Fibroblast of skin of left biceps (primary cell): Measurements from ENCODE around the gene TMEM238.
"Not testable (repeated sequence)": the region's sequence is repeated elsewhere in the genome, so short reads cannot be mapped to it uniquely, and the experiment has no call there.

Experiments used
- DNase-seq, 2 experiments: peaks; one replicate each; pipeline ENCODE4 v3.0.0-alpha.2; 2013; ENCODE audit warnings: low read depth in 2 of 2

TMEM238 gene

DNA sequence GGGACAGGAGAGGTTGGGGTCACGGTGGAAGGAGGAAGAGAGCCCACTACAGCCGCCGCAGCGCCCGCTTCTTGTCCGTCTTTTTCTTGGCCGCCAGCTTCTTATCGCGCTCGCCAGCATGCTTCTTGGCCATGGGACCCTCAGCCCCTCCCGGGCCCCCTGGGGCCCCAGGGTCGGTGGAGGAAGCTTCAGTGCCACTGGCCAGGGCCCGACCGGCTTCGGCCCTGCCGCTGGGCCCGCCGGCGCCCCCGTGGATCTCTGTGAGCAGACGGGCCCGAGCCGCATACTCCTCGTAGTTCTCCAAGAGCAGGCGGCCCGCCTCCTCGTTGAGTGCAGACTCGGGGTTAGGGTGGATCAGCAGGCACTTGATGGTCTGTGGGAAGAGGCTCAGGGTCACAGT lies 17.3 kb upstream of the TMEM238 start:
- DNase-seq, result not testable (repeated sequence)

- no peak for DNase-seq
These were observed 16.4 kb upstream of the TMEM238 start for GRCh38 chr19:55400281-55401087.

GRCh38 chr19:55398200-55398925 lies 14.3 kb upstream of the TMEM238 start:
- DNase-seq, result no peak

- no peak for DNase-seq
These were observed 9.0 kb upstream of the TMEM238 start for GRCh38 chr19:55392820-55393761.

GRCh38 chr19:55391702-55392615 lies 7.9 kb upstream of the TMEM238 start:
- no peak for DNase-seq

- no peak for DNase-seq
These were observed 7.1 kb upstream of the TMEM238 start for GRCh38 chr19:55391191-55391670.

DNA sequence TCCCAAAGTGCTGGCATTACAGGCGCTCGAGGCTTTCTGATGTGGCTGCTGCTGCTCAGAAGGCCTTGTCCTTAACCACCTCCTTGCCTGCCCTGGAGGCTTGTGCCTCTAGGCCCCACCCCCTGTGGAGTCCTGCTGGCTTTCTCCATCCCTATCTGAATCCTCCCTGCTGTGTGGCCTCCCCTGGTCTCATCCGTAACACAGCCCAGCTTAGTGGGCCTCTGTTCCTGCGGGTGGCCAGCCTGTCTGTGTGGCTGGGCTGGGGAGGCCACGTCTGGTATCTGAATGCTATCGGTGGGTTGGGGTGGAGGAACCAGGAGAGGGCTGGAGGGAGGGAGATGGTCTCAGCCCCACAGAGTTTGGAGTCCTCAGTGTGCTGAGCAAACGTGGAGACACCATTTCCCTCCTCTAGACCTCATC lies 6.4 kb upstream of the TMEM238 start:
- no peak for DNase-seq

GRCh38 chr19:55389386-55390317 lies 5.6 kb upstream of the TMEM238 start:
- no peak for DNase-seq

DNA sequence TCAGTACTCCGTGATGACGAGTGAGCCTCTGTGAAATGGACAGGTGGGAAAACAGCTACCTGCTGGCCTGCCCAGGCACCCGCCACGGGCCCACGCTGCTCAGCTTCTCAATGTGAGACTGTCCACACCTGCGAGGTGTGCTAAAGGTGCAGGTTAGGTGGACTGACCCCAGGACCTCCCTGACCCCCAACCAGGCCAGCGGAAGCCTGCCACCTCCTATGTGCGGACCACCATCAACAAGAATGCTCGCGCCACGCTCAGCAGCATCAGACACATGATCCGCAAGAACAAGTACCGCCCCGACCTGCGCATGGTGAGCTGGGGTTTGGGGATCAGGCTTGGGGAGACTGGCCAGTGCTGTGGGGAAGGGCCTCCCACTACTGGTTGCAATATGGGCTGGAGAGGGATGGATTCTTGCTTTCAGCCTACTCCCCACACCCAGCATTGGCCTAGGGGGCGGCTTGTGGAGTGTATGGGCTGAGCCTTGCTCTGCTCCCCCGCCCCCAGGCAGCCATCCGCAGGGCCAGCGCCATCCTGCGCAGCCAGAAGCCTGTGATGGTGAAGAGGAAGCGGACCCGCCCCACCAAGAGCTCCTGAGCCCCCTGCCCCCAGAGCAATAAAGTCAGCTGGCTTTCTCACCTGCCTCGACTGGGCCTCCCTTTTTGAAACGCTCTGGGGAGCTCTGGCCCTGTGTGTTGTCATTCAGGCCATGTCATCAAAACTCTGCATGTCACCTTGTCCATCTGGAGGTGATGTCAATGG lies 3.8 kb upstream of the TMEM238 start:
- DNase-seq, result no peak

GRCh38 chr19:55386493-55386971 lies 2.4 kb upstream of the TMEM238 start:
- no peak for DNase-seq

DNA sequence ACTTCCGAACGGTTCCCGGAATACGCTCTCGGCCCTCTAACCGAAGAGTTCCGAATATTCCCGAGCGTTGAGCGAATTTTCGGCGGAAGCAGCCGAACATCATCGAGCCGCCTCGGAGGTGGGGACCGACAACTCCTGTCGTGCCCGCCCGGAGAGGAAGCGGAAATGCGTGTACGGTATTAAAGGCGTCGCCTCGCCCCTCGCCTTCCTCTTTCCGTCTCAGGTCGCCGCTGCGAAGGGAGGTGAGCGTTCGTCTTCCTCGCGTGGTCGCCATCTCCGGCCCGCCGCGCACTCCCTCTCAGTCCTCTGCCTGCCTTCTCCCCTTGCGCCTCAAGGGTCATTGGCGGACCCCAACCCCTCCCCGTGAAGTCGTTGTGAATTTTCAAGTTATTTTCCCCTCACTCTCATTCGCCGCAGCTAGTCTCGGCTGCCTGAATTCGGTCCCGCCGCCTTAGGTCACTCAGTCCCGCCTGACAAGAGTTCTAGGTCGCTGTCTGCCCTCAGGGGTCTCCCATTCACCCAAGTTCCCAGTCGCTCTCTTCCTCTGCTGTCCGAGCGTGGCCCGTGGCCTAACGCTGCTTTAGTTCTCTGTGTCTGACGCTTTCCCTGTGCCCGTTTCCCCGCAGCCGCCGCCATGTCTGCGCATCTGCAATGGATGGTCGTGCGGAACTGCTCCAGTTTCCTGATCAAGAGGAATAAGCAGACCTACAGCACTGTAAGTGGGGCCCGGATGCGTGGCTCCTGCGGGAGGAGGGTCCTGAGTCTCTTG lies 1.8 kb upstream of the TMEM238 start, which contains the start of gene RPL28:
RPL28 (plus strand) TSS at position 209 of the 769 bp plus-strand sequence; CDS start at position 635, 426 bp downstream.
- peak; percentile 93 to 95 for DNase-seq

GRCh38 chr19:55384920-55385723 lies 1.0 kb upstream of the TMEM238 start:
- DNase-seq, result peak; percentile 85

DNA sequence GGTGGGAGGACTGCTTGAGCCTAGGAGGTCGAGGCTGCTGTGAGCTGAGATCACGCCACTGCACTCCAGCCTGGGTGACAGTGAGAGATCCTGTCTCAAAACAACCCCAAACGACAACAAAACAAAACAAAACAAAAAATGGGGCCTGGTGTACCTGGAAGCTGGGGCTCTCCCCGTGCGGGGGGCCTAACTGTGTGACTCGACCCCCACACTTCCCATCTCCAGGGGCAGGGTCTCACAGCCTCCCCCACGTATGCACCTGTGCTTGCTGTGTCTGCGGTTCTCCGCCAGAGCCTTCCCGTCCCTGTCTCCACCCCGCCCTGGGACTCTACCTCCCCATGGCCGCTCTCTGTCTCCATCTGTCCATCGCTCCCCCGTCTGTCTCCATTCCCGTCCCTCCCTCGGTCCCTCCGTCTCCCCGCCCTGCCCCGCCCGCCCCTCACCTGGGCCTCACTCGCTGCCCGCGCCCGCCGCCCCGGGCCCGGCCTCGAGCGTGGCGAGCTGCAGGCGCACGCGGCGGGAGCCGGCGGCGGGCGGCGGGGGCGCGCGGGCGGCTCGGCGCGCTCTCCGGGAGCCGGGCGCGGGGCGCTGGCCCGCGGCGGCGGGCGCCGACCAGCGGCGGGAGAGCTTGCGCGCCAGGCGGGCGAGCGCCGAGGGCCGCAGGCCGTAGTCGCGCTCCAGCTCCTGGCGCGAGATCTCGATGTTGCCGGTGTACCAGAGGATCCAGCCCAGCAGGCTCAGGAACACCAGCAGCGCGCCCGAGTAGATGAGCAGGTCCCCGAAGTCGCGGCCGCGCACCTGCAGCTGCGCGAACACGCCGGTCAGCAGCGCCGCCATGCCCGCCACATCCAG lies 587 bp downstream of the TMEM238 start:
- DNase-seq, result peak in 1 of 2 experiments; percentile 21

DNA sequence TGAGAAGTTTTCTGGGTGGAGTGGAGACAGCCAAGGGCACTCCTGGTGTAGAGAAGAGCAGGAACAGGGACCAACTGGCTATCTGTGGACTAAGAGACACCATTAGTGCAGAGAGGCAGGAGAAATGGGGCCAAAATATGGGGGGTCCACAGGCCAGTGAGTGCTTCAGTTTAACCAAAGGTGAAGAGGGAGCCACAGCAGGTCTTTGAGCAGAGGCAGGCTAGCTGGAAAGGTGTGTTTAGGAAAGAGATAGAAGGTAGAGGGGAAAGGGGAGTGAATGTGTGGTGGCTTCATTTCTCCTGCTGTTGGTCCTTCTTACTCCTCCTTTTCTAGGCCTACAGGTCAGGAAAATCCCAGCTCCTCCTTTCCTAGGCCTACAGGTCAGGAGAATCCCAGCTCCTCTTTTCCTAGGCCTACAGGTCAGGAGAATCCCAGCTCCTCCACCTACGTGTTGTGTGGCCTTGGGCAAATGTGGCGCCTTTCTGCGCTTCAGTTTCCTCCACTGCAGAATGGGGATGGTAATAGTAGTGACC lies 1.5 kb downstream of the TMEM238 start:
- DNase-seq, result no peak

- no peak for DNase-seq
These were observed 2.1 kb downstream of the TMEM238 start for GRCh38 chr19:55382013-55382412.

DNA sequence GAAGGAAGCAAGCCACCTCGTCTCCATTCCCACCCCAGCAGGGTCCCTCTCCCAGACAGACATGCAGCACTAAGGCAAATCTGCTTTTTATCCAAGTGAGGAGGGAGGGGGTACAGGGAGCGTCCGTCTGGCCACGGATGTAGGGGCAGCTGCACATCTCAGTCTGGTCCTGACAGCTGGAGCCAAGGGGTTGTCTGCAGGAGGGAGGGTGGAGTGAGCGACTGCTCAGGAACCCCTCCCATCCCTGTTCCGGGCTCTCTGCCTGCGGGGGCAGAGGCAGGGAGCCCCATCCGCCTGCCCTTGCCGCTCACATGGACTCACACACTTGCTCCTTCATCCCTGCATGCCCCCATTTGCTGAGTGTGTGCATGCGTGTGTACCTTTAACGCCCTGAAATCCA lies 4.9 kb downstream of the TMEM238 start:
- DNase-seq, result no peak
